ENCODE data around the gene SLC15A1.
"Not testable (repeated sequence)": the region's sequence is repeated elsewhere in the genome, so short reads cannot be mapped to it uniquely, and the experiment has no call there.

Gene SLC15A1

DNA sequence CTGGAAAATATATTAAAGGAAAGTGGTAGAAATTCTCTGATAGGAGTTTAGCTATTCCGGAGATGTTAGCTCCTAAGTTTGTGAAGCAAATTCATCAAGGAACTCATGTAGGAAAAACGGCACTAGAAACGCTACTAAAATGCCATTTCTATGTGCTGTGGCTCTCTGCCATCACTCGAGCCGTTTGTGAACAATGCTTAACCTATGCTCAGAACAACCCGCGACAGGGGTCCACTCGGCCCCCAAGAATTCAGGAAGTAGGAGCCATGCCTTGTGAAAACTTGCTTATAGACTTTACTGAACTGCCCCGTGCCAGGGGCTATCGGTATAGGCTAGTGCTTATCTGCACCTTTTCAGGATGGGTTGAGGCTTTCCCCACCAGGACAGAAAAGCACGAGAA, 14.2 kb upstream of the SLC15A1 start:
- no peak overlapping the region for H3K4me3 ChIP-seq (ENCODE audit: low read depth, low read length)
- TF ChIP-seq, protein P1, sequence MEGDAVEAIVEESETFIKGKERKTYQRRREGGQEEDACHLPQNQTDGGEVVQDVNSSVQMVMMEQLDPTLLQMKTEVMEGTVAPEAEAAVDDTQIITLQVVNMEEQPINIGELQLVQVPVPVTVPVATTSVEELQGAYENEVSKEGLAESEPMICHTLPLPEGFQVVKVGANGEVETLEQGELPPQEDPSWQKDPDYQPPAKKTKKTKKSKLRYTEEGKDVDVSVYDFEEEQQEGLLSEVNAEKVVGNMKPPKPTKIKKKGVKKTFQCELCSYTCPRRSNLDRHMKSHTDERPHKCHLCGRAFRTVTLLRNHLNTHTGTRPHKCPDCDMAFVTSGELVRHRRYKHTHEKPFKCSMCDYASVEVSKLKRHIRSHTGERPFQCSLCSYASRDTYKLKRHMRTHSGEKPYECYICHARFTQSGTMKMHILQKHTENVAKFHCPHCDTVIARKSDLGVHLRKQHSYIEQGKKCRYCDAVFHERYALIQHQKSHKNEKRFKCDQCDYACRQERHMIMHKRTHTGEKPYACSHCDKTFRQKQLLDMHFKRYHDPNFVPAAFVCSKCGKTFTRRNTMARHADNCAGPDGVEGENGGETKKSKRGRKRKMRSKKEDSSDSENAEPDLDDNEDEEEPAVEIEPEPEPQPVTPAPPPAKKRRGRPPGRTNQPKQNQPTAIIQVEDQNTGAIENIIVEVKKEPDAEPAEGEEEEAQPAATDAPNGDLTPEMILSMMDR (IDR thresholded peaks at IDR 0.05; ENCODE audit: borderline replicate concordance, insufficient read depth, low read depth, low read length), result no peak

DNA sequence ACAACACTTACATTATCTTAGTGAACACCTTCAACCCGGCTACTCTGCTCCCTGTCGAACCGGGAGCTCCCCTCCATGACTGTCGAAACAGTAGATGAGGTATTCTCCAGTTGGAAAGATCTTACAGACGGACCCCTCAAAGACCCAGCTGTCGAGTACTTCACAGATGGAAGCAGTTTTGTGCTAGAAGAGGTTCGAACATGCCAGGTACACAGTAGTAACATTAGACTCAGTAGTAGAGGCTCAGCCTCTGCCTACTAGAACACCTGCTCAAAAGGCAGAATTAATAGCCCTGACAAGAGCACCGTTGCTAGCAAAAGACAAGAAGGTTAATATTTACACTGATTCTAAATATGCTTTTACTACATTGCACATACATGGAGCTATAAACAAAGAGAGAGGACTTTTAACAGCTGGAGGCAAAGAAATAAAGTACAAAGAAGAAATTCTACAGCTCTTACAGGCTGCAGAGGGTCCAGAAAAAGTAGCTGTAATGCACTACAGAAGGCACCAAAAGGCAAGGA, 13.6 kb upstream of the SLC15A1 start:
- H3K4me3 ChIP-seq (ENCODE audit: low read depth, low read length), result no peak overlapping the region
- TF ChIP-seq, protein P1 (IDR thresholded peaks at IDR 0.05; ENCODE audit: borderline replicate concordance, insufficient read depth, low read depth, low read length), result no peak

DNA sequence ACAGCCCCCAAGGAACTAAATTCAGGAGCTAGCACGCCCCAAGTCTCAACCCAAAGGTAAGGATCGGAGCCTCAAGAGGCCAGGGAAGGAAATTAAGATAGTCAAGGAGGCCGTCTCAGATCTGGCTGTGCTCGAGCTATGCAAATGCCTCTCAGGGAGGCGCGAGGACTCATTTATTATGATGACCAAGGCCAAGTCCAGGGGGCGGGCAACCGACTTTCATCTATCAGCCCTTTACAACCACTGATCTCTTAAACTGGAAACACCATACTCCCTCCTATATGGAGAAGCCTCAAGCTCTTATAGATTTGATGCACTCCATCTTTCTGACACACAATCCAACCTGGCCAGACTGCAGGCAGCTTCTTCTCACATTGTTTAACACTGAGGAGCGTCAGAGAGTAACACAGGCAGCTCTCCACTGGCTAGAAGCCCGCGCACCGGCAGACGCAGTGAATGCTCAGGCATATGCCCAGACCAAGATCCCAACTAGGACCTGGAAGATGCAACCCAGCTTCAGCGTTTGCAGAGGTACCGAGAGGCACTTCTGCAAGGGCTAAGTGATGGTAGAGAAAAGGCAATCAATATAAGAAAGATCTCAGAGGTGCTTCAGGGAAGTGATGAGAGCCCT, 9.6 kb upstream of the SLC15A1 start:
- H3K4me3 ChIP-seq (ENCODE audit: low read depth, low read length), result no peak overlapping the region
- TF ChIP-seq, protein P1 (IDR thresholded peaks at IDR 0.05; ENCODE audit: borderline replicate concordance, insufficient read depth, low read depth, low read length), result no peak

DNA sequence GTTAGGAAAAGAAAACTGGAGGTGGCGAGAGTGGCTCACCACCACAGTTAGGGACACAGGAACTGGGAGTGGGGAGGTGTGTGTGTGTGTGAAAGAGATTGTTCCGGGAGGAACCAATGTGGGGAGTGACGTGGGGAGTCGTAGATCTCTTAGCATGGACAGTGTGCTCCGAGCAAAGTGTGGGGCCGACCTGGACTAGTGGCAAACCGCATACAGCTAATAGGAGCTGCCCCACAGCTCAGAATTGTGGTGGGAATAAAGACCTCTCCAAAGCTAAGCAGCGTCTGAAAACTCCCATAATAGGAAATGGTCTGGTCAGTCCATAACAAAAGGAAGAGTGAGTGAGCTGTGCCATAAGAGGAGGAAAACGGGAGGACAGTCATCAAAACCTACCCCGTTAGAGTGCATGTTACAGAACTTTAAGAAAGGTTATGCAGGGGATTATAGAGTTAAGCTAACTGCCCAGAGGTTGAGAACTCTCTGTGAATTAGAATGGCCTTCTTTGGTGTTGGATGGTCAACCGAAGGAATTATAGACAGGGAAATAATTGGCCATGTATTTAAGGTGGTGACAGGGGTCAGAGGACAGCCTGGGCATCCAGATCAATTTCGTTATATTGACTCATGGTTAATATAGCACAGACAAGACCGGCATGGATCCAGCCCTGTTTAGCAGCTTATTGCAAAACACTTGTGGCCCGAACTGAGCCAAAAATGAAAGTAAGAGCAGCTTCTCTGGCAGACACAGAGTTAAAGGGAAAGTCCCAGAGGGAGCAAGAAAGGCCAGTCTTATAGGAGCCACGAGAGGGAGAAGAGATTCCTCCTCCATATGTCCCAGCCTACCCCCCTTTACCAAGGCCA, 8.9 kb upstream of the SLC15A1 start:
- TF ChIP-seq, protein P1 (IDR thresholded peaks at IDR 0.05; ENCODE audit: borderline replicate concordance, insufficient read depth, low read depth, low read length), result no peak
- no peak overlapping the region for H3K4me3 ChIP-seq (ENCODE audit: low read depth, low read length)

DNA sequence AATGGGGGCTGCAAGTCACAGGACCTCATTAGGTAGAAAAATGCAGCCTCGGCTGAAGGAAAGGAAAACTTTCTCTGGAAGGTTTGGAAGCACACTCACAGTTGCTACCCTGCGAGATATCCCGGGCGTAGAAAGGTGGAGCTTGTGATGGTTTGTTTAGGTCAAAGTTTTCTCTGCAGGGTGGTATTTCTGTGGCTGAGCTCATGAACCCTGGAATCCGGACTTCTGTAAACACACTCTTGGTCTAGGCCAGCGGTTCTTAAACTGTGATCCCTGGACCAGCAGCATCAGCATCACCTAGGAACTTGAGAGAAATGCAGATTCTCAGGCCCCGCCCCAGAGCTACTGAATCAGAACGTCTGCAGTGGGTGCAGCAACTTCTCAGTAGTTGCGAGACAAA, 3.3 kb upstream of the SLC15A1 start:
- TF ChIP-seq, protein P1 (IDR thresholded peaks at IDR 0.05; ENCODE audit: borderline replicate concordance, insufficient read depth, low read depth, low read length), result no peak
- H3K4me3 ChIP-seq (ENCODE audit: low read depth, low read length), result no peak overlapping the region

DNA sequence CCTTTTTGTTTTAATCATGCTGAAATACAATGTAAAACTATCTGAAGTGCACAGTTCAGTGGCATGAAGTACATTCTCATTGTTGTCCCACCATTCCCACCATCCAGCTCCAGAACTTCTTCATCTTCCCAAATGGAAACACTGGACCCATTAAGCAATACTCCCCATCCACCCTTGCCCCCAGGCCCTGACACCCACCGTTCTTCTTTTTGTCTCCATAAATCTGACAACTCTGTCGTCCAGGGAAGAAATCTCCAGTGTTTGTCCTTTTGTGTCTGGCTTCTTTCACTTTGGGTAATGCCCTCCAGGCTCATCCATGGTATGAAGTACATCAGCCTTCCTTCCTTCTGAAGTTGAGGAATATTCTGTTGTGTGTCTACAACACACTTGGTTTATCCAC, 2.6 kb upstream of the SLC15A1 start:
- H3K4me3 ChIP-seq (ENCODE audit: low read depth, low read length), result no peak overlapping the region
- TF ChIP-seq, protein P1 (IDR thresholded peaks at IDR 0.05; ENCODE audit: borderline replicate concordance, insufficient read depth, low read depth, low read length), result no peak

DNA sequence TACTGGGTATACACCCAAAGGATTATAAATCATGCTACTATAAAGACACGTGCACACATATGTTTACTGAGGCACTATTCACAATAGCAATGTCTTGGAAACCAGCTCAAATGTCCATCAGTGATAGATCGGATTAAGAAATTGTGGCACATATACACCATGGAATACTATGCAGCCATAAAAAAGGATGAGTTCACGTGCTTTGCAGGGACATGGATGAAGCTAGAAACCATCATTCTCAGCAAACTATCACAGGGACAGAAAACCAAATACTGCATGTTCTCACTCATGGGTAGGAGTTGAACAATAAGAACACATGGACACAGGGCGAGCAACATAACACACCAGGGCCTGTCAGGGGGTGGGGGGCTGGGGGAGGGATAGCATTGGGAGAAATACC, 2.0 kb upstream of the SLC15A1 start:
- H3K4me3 ChIP-seq (ENCODE audit: low read depth, low read length), result not testable (repeated sequence)

Data from GM12875 (cell line).